Pons (tissue), 1 donor: Measurements from ENCODE around the gene RFPL3.
"Not testable (repeated sequence)": the region's sequence is repeated elsewhere in the genome, so short reads cannot be mapped to it uniquely, and the experiment has no call there.

Experiments used
- DNase-seq: peaks from one replicate; pipeline ENCODE4 v3.0.0-alpha.2; 2016; ENCODE audit warnings: low spot score

The RFPL3 gene

GRCh38 chr22:32353840-32354239, 3.8 kb upstream of the RFPL3 start:
- DNase-seq = no peak

DNA sequence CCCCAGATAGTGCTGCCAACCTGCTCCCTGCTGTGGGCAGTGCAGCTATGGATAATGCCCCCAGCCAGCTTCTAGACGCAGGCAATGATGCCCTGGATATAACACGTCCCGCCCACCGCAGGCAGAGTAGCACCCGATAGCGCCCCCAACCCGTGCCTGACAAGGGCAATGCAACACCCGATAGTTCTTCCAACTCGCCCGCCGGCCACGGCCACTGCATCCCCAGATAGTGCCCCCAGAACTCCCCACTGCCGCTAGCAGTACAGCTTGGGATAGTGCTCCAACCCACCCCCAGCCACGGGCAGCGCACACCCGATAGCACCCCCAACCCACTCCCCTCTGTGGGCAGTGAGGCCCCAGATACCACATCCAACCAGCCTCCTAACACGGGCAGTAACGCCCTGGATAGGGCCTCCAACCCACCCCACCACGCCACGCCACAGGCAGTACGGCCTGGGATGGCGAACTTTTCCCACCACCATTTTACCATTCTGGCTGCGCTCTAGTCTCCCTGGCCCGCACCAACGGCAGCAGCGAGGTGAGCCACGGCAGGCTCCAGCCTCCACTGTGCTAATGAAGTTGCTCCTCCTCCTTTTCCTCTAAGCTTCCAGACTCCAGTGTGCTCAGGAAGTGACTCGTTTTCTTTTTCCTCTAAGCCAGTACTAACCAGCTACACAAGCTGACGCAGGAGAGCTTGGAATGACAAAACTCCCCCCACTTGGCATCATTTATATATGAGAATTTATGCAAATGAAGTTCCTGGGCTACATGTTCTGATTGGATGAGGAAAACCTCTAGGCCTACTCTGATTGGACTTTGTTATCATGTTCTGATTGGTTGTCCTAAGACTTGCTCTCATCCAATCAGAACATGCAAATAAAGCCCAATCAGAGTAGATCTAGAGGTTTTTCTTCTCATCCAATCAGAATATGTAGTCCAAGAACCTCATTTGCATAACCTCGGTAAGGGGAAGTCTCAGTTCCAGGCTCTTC, 3.0 kb upstream of the RFPL3 start:
- no peak for DNase-seq

GRCh38 chr22:32355760-32356159, 1.9 kb upstream of the RFPL3 start:
- DNase-seq = no peak

- not testable (repeated sequence) for DNase-seq
These were observed 2.4 kb downstream of the RFPL3 start for GRCh38 chr22:32360096-32360495.

GRCh38 chr22:32361257-32361656, 3.6 kb downstream of the RFPL3 start:
- no peak for DNase-seq

- no peak for DNase-seq
These were observed 6.5 kb downstream of the RFPL3 start for GRCh38 chr22:32364210-32364609.

- no peak for DNase-seq
These were observed 18.2 kb downstream of the RFPL3 start for GRCh38 chr22:32375678-32376450.

DNA sequence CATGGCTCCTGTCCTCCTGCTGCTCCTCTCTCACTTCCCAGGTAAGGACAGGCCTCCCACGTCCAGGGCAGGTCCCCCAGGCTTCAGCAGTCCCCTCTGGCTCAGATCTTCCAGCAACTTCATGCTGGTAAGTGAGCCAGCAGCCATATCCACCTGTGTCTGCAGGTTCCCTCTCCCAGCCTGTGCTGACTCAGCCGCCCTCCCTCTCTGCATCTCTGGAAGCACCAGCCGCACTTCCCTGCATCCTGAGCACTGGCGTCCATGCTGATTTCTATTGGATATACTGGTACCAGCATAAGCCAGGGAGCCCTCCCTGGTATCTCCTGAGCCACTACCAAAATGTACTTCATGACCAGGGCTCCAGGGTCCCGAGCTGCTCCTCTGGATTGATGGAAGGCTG, 19.0 kb downstream of the RFPL3 start:
- DNase-seq = no peak

DNA sequence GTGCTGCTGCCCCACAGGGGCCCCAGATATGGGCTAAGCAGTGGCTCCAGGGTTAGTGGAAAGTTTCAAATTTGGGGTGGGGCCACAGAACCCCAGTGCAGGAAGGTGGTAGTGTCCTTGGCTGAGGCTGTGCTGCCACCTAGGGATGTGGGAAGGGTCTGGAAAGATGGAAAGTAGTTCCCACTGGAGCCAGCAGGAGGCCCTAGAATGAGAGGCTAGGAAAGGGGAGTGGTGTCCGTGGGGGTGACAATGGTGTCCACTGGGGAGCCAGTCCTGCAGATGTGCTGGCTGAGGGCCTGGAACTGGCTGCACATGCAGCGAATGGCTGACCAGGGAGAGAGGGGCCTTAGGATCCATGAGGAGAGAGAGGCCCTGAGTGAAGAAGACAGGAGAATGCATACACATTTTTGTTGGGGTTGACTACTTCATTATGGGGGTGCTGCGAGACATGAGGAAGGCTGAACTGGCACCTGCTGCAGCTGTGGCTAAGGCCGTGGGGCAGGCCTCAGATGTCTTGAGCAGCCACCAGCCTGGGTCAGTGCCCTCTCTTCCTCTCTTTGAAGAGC, 21.1 kb downstream of the RFPL3 start:
- peak; percentile 58 for DNase-seq

DNA sequence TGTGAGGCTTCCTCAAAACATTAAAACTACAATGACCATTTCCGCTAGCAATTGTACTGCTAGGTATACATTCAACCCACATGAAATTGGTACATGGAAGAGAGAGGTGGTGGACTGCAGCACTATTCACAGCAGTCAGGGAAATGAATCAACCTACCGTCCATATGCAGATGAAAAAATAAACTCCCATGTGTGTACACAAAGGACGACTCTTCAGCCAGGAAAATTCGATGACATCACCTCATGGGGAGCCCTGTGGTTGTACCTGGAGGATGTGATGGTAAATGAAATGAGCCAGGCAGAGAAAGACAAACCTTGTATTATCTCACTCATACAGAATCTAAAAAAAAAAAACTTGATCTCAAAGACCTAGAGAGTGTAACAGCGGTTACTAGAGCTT, 23.3 kb downstream of the RFPL3 start:
- DNase-seq = no peak

DNA sequence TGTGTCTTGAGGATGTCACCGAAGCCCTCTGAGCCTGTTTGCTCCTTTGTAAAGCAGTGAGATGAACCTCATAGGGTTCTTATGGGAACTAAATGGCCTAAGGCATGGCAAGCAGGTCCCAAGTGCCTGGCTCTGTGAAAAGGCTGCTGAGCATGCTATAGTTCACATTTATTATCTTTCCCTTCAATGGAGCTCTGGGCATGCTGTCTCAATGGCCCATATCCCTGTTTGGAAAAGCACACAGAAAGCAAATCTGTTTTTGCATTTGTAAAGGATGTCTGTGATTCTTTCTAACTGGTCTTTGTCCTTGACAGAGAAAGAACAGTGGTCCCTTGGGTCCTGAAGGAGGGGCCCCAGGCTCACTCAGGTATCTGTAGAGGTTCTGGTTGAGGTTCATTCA, 28.0 kb downstream of the RFPL3 start:
- no peak for DNase-seq

DNA sequence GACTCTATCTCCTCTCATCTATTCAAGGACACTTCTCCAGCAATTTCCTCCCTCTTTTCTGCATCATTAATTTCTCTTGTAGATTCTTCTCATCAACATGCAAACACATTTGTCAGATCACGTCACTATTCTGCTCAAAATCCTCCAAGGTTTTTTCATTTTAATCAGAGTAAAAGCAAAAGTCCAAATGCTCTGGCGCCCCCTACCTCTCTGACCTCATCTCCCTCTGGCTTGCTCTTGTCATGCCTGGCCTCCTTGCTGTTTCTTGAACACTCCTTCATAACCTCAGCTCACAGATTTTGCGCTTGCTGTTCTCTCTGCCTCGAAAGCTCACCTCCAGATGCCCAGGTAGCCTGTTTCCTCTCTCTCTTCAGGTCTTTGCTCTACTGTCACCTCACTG, 32.0 kb downstream of the RFPL3 start:
- no peak for DNase-seq

- no peak for DNase-seq
These were observed 37.4 kb downstream of the RFPL3 start for GRCh38 chr22:32395107-32395506.

- no peak for DNase-seq
These were observed 38.6 kb downstream of the RFPL3 start for GRCh38 chr22:32396255-32396654.

GRCh38 chr22:32396746-32397145, 39.1 kb downstream of the RFPL3 start:
- no peak for DNase-seq

DNA sequence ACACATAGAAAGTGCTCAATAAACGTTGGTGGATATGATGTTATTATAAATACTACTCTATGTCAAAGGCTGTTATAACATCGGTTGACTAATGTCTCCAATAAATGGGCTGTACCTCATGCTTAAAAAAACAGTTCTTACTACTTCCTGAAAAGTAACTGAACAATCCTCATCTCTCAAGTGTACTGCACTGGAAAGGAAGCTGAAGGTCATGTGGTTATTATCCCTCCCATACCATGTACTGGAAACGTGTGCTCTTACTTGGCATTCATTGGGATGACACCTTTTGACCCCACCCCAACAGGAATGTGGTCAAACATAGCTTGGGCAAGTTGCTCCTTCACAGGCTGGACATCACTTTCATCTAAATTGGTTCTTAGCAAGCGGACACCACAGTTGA, 43.8 kb downstream of the RFPL3 start:
- no peak for DNase-seq

- no peak for DNase-seq
These were observed 46.4 kb downstream of the RFPL3 start for GRCh38 chr22:32404021-32404420.

GRCh38 chr22:32407312-32407711, 49.6 kb downstream of the RFPL3 start:
- DNase-seq = peak; percentile 59

GRCh38 chr22:32407936-32408335, 50.3 kb downstream of the RFPL3 start:
- no peak for DNase-seq

- DNase-seq = no peak
These were observed 52.3 kb downstream of the RFPL3 start for GRCh38 chr22:32409977-32410376.

- DNase-seq = no peak
These were observed 52.8 kb downstream of the RFPL3 start for GRCh38 chr22:32410459-32410858.
